H1 (cell line): ENCODE data around the gene NRL. TPM values are rescaled to one million over a fixed set of nuclear protein-coding genes. Genes with fewer than 3 reads are reported as not detected.

Experiments
- CTCF ChIA-PET: fragments of 300-600 bp; sonication (Branson Sonifier 250); formaldehyde crosslinking; loops from one replicate; lab custom pipeline; 2021; ENCODE audit not compliant: partially characterized antibody; lab: Charles Lee
- POLR2A ChIA-PET: fragments of 300-600 bp; sonication (Branson Sonifier 250); formaldehyde crosslinking; loops from one replicate; lab custom pipeline; 2021; ENCODE audit warnings: inconsistent platforms; ENCODE audit not compliant: partially characterized antibody; lab: Charles Lee
- DNase-seq, 2 experiments: peaks; one replicate each; pipeline versions ENCODE4 v3.0.0 to v3.0.0-alpha.2; 2010 to 2022; ENCODE audit warnings: low spot score in 2 of 2, low read depth in 1 of 2, mixed read lengths in 1 of 2
- FAIRE-seq: peaks from 2 replicates; lab custom pipeline; 2011; peaks lifted over from hg19 to GRCh38; lab: Jason Lieb, UNC
- H2AFZ ChIP-seq: 2 replicates; pipeline ENCODE4 v1.8.1; 2012; ENCODE audit warnings: low read length, inconsistent platforms
- H2AK5ac ChIP-seq: 2 replicates; pipeline ENCODE4 v1.6.1; 2013; ENCODE audit warnings: low read depth, low read length
- H2BK120ac ChIP-seq: replicated peaks from 2 replicates; pipeline ENCODE3; 2013; ENCODE audit warnings: low read depth, low read length, inconsistent platforms
- H2BK12ac ChIP-seq: 2 replicates; pipeline ENCODE4 v1.6.1; 2013; ENCODE audit warnings: low read depth, low read length
- H2BK15ac ChIP-seq: 2 replicates; pipeline ENCODE4 v1.6.1; 2013; ENCODE audit warnings: low read length
- H2BK20ac ChIP-seq: 2 replicates; pipeline ENCODE4 v1.6.1; 2013; ENCODE audit warnings: low read length
- H2BK5ac ChIP-seq: 2 replicates; pipeline ENCODE4 v1.6.1; 2013; ENCODE audit warnings: low read depth, low read length
- H3K14ac ChIP-seq: 2 replicates; pipeline ENCODE4 v1.6.1; 2013; ENCODE audit warnings: inconsistent platforms; ENCODE audit not compliant: insufficient read length
- H3K18ac ChIP-seq: 2 replicates; pipeline ENCODE4 v1.6.1; 2013; ENCODE audit warnings: low read length; ENCODE audit errors: extremely low read depth
- H3K23ac ChIP-seq: 2 replicates; pipeline ENCODE4 v1.6.1; 2013; ENCODE audit warnings: inconsistent platforms; ENCODE audit not compliant: insufficient read length
- H3K23me2 ChIP-seq: 2 replicates; pipeline ENCODE4 v1.6.1; 2013; ENCODE audit warnings: low read depth, low read length
- H3K27ac ChIP-seq: 2 replicates; pipeline ENCODE4 v1.6.1; 2011; ENCODE audit warnings: low read depth, low read length, inconsistent platforms
- H3K27me3 ChIP-seq, 4 experiments: replicated peaks in 1 of 4; 1 replicate in 1 of 4; 2 replicates in 3 of 4; pipeline versions ENCODE4 v1.6.1 to v1.8.1; 2011 to 2013; ENCODE audit warnings: low read length in 3 of 4, mild to moderate bottlenecking in 3 of 4, inconsistent platforms in 2 of 4, mixed read lengths in 2 of 4, moderate library complexity in 1 of 4; ENCODE audit not compliant: control insufficient read depth in 3 of 4, insufficient read depth in 3 of 4; ENCODE audit errors: extremely low read depth in 1 of 4
- H3K36me3 ChIP-seq, 4 experiments: 2 replicates each; pipeline versions ENCODE4 v1.6.1 to v1.8.1; 2011 to 2013; ENCODE audit warnings: mild to moderate bottlenecking in 4 of 4, low read length in 3 of 4, moderate library complexity in 2 of 4, control low read depth in 1 of 4, inconsistent platforms in 1 of 4; ENCODE audit not compliant: insufficient read depth in 4 of 4, control insufficient read depth in 2 of 4
- H3K4ac ChIP-seq: replicated peaks from 2 replicates; pipeline ENCODE3; 2013; ENCODE audit warnings: low read length, low read depth, mixed read lengths, inconsistent platforms; ENCODE audit not compliant: insufficient read length
- H3K4me1 ChIP-seq, 4 experiments: replicated peaks in 1 of 4; 1 replicate in 1 of 4; 2 replicates in 3 of 4; pipeline versions ENCODE4 v1.6.1 to v1.8.1; 2011 to 2013; ENCODE audit warnings: low read length in 3 of 4, inconsistent platforms in 2 of 4, mixed read lengths in 1 of 4; ENCODE audit not compliant: insufficient read depth in 4 of 4, control insufficient read depth in 3 of 4
- H3K4me2 ChIP-seq, 2 experiments: 2 replicates each; pipeline versions ENCODE4 v1.6.1 to v1.8.1; 2011 to 2013; ENCODE audit warnings: low read depth in 2 of 2, low read length in 2 of 2, control low read depth in 1 of 2, inconsistent platforms in 1 of 2, mild to moderate bottlenecking in 1 of 2; ENCODE audit not compliant: insufficient read depth in 1 of 2
- H3K4me3 ChIP-seq, 4 experiments: fragments of 200-600, 300-600 bp in 1 of 4; sonication (generic), shearing (Covaris generic), sonication (Bioruptor Twin) in 1 of 4; 2 replicates each; pipeline versions ENCODE4 v1.5.1 to v1.8.1; 2011 to 2016; ENCODE audit warnings: low read length in 4 of 4, low read depth in 3 of 4, control low read depth in 2 of 4, inconsistent platforms in 2 of 4, mild to moderate bottlenecking in 2 of 4, mixed read lengths in 1 of 4, moderate library complexity in 1 of 4; ENCODE audit not compliant: insufficient read depth in 2 of 4; ENCODE audit errors: extremely low read depth in 1 of 4
- H3K56ac ChIP-seq: replicated peaks from 2 replicates; pipeline ENCODE3; 2013; ENCODE audit warnings: low read depth, mild to moderate bottlenecking, mixed read lengths, low read length, inconsistent platforms; ENCODE audit not compliant: insufficient read length
- H3K79me1 ChIP-seq: 2 replicates; pipeline ENCODE4 v1.6.1; 2013; ENCODE audit warnings: low read depth, low read length, control low read depth
- H3K79me2 ChIP-seq, 2 experiments: 2 replicates each; pipeline versions ENCODE4 v1.6.1 to v1.8.1; 2012 to 2013; ENCODE audit warnings: low read length in 2 of 2, mild to moderate bottlenecking in 2 of 2, inconsistent platforms in 1 of 2; ENCODE audit not compliant: insufficient read depth in 2 of 2, control insufficient read depth in 1 of 2
- H3K9ac ChIP-seq, 4 experiments: replicated peaks in 1 of 4; 1 replicate in 1 of 4; 2 replicates in 3 of 4; pipeline versions ENCODE4 v1.6.1 to v1.8.1; 2011 to 2013; ENCODE audit warnings: low read depth in 3 of 4, low read length in 3 of 4, control low read depth in 2 of 4, mild to moderate bottlenecking in 2 of 4, moderate library complexity in 2 of 4, inconsistent platforms in 1 of 4; ENCODE audit errors: extremely low read depth in 1 of 4
- H3K9me3 ChIP-seq, 2 experiments: 2 replicates each; pipeline versions ENCODE4 v1.6.1 to v1.8.1; 2012 to 2013; ENCODE audit warnings: mild to moderate bottlenecking in 2 of 2, moderate library complexity in 2 of 2, control low read depth in 1 of 2, inconsistent platforms in 1 of 2, low read depth in 1 of 2, low read length in 1 of 2, mixed read lengths in 1 of 2; ENCODE audit not compliant: insufficient read depth in 2 of 2
- H4K20me1 ChIP-seq, 2 experiments: replicated peaks in 1 of 2; 2 replicates each; pipeline versions ENCODE3 to v1.8.1; 2011 to 2013; ENCODE audit warnings: inconsistent platforms in 2 of 2, low read length in 2 of 2, mild to moderate bottlenecking in 1 of 2; ENCODE audit not compliant: insufficient read depth in 2 of 2, control insufficient read depth in 1 of 2
- H4K5ac ChIP-seq: 2 replicates; pipeline ENCODE4 v1.6.1; 2013; ENCODE audit warnings: low read length, low read depth, mixed read lengths, inconsistent platforms; ENCODE audit not compliant: insufficient read length
- H4K8ac ChIP-seq: 2 replicates; pipeline ENCODE4 v1.8.0; 2013; ENCODE audit warnings: mild to moderate bottlenecking, moderate library complexity, low read length, inconsistent platforms; ENCODE audit not compliant: insufficient read depth; ENCODE audit errors: extremely low read depth
- H4K91ac ChIP-seq: replicated peaks from 2 replicates; pipeline ENCODE3; 2013; ENCODE audit warnings: low read length, mixed read lengths, inconsistent platforms; ENCODE audit not compliant: insufficient read length
- BACH1 ChIP-seq: IDR thresholded peaks from 2 replicates; pipeline ENCODE4 v1.6.1; 2012; ENCODE audit warnings: low read length, improper control_type of control experiment
- BRCA1 ChIP-seq: IDR thresholded peaks from 2 replicates; pipeline ENCODE4 v1.6.1; 2012; ENCODE audit warnings: low read depth, low read length, improper control_type of control experiment
- KDM5A ChIP-seq: fragments of 200-600 bp; IDR thresholded peaks from 2 replicates; pipeline ENCODE4 v1.7.1; 2012; ENCODE audit warnings: mild to moderate bottlenecking, low read length, inconsistent platforms, mixed read lengths
- MAFK ChIP-seq: IDR thresholded peaks from 2 replicates; pipeline ENCODE4 v1.6.1; 2012; ENCODE audit warnings: low read depth, mild to moderate bottlenecking, improper control_type of control experiment, low read length
- RNF2 ChIP-seq: fragments of 200-900, 300-1000 bp; sonication (generic); IDR thresholded peaks from 2 replicates; pipeline ENCODE4 v1.7.1; 2016; ENCODE audit warnings: borderline replicate concordance, low read depth, mild to moderate bottlenecking, antibody characterized with exemption, low read length; ENCODE audit not compliant: poor library complexity, severe bottlenecking; ENCODE audit errors: missing control alignments
- SRF ChIP-seq: IDR thresholded peaks from 2 replicates; pipeline ENCODE4 v1.6.1; 2011; ENCODE audit warnings: mild to moderate bottlenecking, low read depth, low read length, moderate library complexity
- SUZ12 ChIP-seq: fragments of 200-600 bp; sonication (generic); IDR thresholded peaks from 2 replicates; pipeline ENCODE4 v1.6.1; 2012; ENCODE audit warnings: mild to moderate bottlenecking, inconsistent platforms, low read length, moderate library complexity, mixed read lengths
- TAF7 ChIP-seq: optimal IDR thresholded peaks from 2 replicates; pipeline ENCODE3; 2011; ENCODE audit warnings: low read depth, mild to moderate bottlenecking, inconsistent platforms, low read length, moderate library complexity, borderline replicate concordance
- TCF12 ChIP-seq: IDR thresholded peaks from 2 replicates; pipeline ENCODE4 v1.6.1; 2011; ENCODE audit warnings: low read depth, mild to moderate bottlenecking, low read length
- TEAD4 ChIP-seq: IDR thresholded peaks from 2 replicates; pipeline ENCODE4 v1.6.1; 2012; ENCODE audit warnings: low read depth, low read length, inconsistent platforms, mixed read lengths
- ZNF274 ChIP-seq: IDR thresholded peaks from 2 replicates; pipeline ENCODE4 v1.7.0; 2012; ENCODE audit warnings: low read length, borderline replicate concordance; ENCODE audit errors: extremely low read depth
- WGBS, 2 experiments: shearing (Covaris generic) in 1 of 2; methylation state at CpG; one replicate each; pipeline versions ENCODE4 v1.1.6 to v1.1.7; 2013 to 2015; ENCODE audit warnings: low lambda C conversion rate in 2 of 2, mixed read lengths in 2 of 2, inconsistent platforms in 1 of 2, low coverage in 1 of 2, missing lambda C conversion rate in 1 of 2; ENCODE audit not compliant: insufficient replicate concordance in 2 of 2, insufficient coverage in 1 of 2, insufficient read length in 1 of 2; ENCODE audit errors: extremely low coverage in 1 of 2, missing lambda C conversion rate in 1 of 2; 5-methylcytosine and 5-hydroxymethylcytosine counted together
- polyA plus RNA-seq, 7 experiments: library from polyadenylated mRNA; depleted of rRNA in 3 of 7; stranded (reverse) in 5 of 7; unstranded in 2 of 7; fragments of >200 nt in 5 of 7; fragments of 200-250 nt in 2 of 7; gene quantifications; 1 replicate in 5 of 7; 2 replicates in 1 of 7; 4 replicates in 1 of 7; pipeline versions ENCODE4 v1.2.1 to v1.2.3, GENCODE V29; 2011 to 2013; ENCODE audit warnings: missing spikeins in 2 of 7, mixed read lengths in 2 of 7
- total RNA-seq: library from RNA; stranded (reverse); fragmentation: NEBNext Ultra II Directional; extraction: Animal tissue kit (Norgen Biotek cat#: 25700); gene quantifications from 2 replicates; pipeline ENCODE4 v1.2.1, GENCODE V29; 2021
- TF ChIP-seq, protein P1 (sequence below): IDR thresholded peaks from 2 replicates; pipeline ENCODE4 v1.6.1; 2012; ENCODE audit warnings: inconsistent platforms

Gene NRL
- total and polyA plus RNA-seq, 2 of the 8 experiments (the other 6 are each of a cell fraction or from before 2014, with no cell fraction given), result 1.1 to 2.2 TPM

DNA sequence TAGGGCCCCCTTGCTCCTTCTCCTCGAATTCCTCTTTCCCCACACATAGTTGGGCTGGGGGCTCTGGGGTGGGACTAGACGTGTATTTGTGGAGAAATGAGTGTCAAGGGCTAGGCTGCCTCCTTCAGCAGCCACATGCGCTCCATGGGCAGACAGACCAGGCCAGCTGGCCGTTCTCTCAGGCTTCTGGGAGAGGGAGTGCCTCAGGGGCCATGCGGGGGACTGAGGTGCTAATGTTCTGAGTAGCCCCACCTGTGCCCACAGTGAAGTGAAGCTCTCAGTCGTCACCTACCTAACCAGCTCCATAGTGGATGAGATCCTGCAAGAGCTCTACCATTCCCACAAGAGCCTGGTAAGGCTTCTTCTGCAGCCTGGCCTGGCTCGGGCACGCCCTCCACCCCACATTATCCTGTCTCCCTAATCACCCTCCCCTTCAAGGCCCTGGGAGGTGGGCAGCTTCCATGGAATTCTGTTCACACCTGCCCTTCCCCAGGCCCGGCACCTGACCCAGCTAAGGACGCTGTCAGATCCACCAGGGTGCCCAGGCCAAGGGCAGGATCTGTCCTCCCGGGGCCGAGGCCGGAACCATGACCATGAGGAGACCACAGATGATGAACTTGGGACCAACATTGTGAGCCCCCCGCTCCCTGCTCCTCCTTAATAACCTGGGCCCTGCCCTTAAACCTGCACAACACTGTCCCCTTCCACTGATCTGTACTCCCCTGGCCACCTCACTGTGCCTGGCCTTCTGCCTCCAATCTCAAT, 52.4 kb downstream of the NRL start:
- Histone ChIP-seq H3K27me3 (no peaks in the 10 kb centered on the region), H3K4me1 (0 out of 7 replicates have a peak, but pooled peaks cover 0 to 2% (median 0%) of the 10 kb centered on the region in 4 experiments), H3K9ac (no peak overlapping the region), H3K36me3 (no peaks in the 10 kb centered on the region), H3K18ac (no peak overlapping the region), H2AFZ (no peak overlapping the region), H3K14ac (no peak overlapping the region), H4K8ac (peak overlapping the region; percentile 48; the same call in 1 of the 2 replicates), H3K23me2 (no peaks in the 10 kb centered on the region), H2BK15ac (no peak overlapping the region), H2BK20ac (no peak overlapping the region), H3K27ac (no peak overlapping the region), H3K4me2 (no peak overlapping the region), H3K9me3 (no peaks in the 10 kb centered on the region), H3K23ac (no peak overlapping the region), H2AK5ac (no peak overlapping the region), H3K79me2 (no peaks in the 10 kb centered on the region), H3K56ac (no peak overlapping the region), H2BK120ac (no peak overlapping the region), H4K5ac (no peak overlapping the region), H3K4me3 (no peak overlapping the region), H2BK12ac (no peak overlapping the region), H3K4ac (no peak overlapping the region), H4K91ac (no peak overlapping the region), H3K79me1 (no peaks in the 10 kb centered on the region), H4K20me1 (peaks cover 0 to under 1% of the 10 kb centered on the region in 2 experiments), H2BK5ac (no peak overlapping the region)
- CTCF ChIA-PET, result interaction anchor here (0.6 to 23.8 kb wide), 9 partner anchors 8 to 87 kb away, joined by 3 to 316 read pairs (median 8); partner anchors contain the start of genes CARMIL3 and PCK2
- DNase-seq (no peak), FAIRE-seq (no peak)
- POLR2A ChIA-PET, result interaction anchor here (0.9 to 27.2 kb wide), 9 partner anchors 8 to 124 kb away, joined by 3 to 626 read pairs (median 4); partner anchors contain the start of genes DCAF11, NRL and PCK2
- 90% methylated on average over 14 of the region's 14 CpGs; no CpG with 5 or more reads in 1 of the 2 experiments for WGBS, 2 experiments
- TF ChIP-seq BRCA1 (no peak), SUZ12 (no peak), TEAD4 (no peak), RNF2 (no peak), BACH1 (no peak), MAFK (no peak), SRF (no peak), KDM5A (no peak), TCF12 (no peak), ZNF274 (no peak), TAF7 (no peak)
- TF ChIP-seq, protein P1, sequence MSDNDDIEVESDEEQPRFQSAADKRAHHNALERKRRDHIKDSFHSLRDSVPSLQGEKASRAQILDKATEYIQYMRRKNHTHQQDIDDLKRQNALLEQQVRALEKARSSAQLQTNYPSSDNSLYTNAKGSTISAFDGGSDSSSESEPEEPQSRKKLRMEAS, result no peak
